Sciatic nerve (tissue), 2 donors: Measurements from ENCODE around the gene ACSL6. TPM values are rescaled to one million over a fixed set of nuclear protein-coding genes. Genes with fewer than 3 reads are reported as not detected.
"Not testable (repeated sequence)": the region's sequence is repeated elsewhere in the genome, so short reads cannot be mapped to it uniquely, and the experiment has no call there.

ENCODE experiments used
- ATAC-seq: fragments of 200-7000 bp; cut with Tn5 transposase; one replicate; pipeline ENCODE4 v1.9.1; 2020; ENCODE audit warnings: mild to moderate bottlenecking, moderate library complexity
- DNase-seq: peaks from one replicate; pipeline ENCODE4 v3.0.0-alpha.2; 2020; ENCODE audit warnings: low spot score
- intact Hi-C: fragments of 100-400 bp; cut with DNase I; formaldehyde crosslinking; loops from one replicate; pipeline ENCODE4 v1.14.2; 2022
- total RNA-seq: library from RNA; stranded (reverse); fragmentation: NEBNext Ultra II Directional; extraction: Animal tissue kit (Norgen Biotek cat#: 25700); gene quantifications from one replicate; pipeline ENCODE4 v1.2.1, GENCODE V29; 2021
- donor health status: DM: no; HTN: no; CAD: no.
- donor health status: DM: no; HTN: no; CAD: no.

The ACSL6 gene
- total RNA-seq, 1 donor from 2014 or later = 3.3 TPM

DNA sequence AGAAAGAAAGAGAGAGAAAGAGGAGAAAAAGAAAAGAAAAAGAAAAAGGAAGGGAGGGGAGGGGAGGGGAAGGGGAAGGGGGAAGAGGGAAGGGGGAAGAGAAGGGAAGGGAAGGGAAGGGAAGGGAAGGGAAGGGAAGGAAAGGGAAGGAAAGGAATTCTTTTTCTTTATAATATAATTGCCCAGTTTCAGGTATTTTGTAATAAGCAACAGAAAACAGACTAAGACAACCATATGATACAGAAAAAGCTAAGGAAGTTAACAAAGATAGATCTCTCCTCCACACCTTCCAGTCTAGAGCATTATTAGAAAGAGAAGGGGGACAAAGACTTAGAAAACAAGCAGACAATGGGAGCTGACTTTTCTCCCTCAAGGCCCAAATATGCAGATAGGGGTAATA is 97.0 kb downstream of the ACSL6 start:
- ATAC-seq (no peak), DNase-seq (no peak)
- intact Hi-C loops = no loop called here

DNA sequence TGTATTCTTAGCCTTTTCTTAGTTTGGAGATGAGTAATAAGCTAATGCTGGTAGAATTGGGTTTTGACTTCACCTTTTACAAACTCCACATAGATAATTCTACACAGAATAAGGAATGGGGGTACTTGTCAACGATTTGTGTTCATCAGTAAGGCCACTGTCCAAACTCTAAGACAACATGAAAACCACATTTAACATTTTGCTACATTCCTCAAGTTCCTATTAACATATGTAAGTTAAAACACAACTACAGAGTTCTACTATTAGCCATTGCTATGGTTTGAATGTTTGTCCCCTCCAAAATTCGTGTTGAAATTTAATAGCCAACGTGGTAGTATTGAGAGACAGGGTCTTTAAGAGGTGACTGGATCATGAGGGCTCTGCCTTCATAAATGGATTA is 97.9 kb downstream of the ACSL6 start:
- intact Hi-C loops = no loop called here
- no peak for ATAC-seq
- no peak for DNase-seq

DNA sequence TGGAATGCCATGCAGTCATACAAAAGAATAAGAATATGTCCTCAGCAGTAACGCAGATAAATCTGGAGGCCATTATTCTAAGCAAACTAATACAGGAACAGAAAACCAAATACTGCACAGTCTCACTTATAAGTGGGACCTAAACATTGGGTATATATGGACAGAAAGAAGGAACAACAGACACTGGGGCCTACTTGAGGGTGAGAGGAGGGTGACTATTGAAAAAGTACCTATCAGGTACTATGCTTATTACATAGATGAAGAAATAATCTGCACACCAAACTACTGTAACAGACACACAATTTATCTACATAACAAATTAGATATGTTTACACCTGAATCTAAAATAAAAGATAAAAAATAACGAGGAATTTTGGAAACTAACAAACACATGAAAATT is 104.8 kb downstream of the ACSL6 start:
- ATAC-seq (no peak), DNase-seq (no peak)
- intact Hi-C loops = no loop called here

DNA sequence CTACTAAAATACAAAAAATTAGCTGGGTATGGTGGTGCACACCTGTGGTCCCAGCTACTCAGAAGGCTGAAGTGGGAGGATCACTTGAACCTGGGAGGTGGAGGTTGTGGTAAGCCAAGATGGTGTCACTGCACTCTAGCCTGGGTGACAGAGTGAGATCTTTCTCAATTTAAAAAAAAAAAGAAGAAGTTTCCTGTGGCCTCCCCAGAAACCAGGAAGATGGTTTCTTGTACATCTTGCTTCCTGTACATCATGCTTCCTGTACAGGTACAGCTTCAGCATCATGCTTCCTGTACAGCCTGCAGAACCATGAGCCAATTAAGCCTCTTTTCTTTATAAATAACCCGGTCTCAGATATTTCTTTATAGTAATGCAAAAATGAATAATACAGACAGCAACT is 109.2 kb downstream of the ACSL6 start:
- ATAC-seq, DNase-seq: not testable (repeated sequence)

More for the DNA sequence above, 109.2 kb downstream of the ACSL6 start:
- intact Hi-C loops = not testable (repeated sequence)

Other genes with a start within 250 kb of the ACSL6 start
- gene FNIP1, start 214.6 kb downstream of the ACSL6 start, total RNA-seq = 39.4 TPM
- gene MEIKIN, start 66.0 kb downstream of the ACSL6 start, total RNA-seq = not detected
- gene IL3, start 49.0 kb upstream of the ACSL6 start, total RNA-seq = not detected
- gene CSF2, start 62.1 kb upstream of the ACSL6 start, total RNA-seq = not detected
- gene P4HA2, start 216.2 kb upstream of the ACSL6 start, total RNA-seq = 26.9 TPM
- gene PDLIM4, start 246.0 kb upstream of the ACSL6 start, total RNA-seq = 50.2 TPM